HepG2 (cell line): Measurements from ENCODE around the gene CDX1. TPM values are rescaled to one million over a fixed set of nuclear protein-coding genes. Genes with fewer than 3 reads are reported as not detected.

Source experiments
- ATAC-seq: fragments of 200-7000 bp; cut with Tn5 transposase; 3 replicates; pipeline ENCODE4 v1.9.1; 2020; ENCODE audit warnings: mild to moderate bottlenecking, moderate library complexity
- BruUV-seq: library from RNA; stranded (reverse); fragments of 400-500 nt; replicated peaks from 2 replicates; lab custom pipeline; 2021; lab: Mats Ljungman, UMichigan
- CTCF ChIA-PET: fragments of 300-600 bp; formaldehyde crosslinking; extraction: SDS; loops from one replicate; lab custom pipeline; 2021; ENCODE audit warnings: low total read pairs, inconsistent platforms, low intra/inter-chr PET ratio; lab: Yijun Ruan, JAX
- POLR2A ChIA-PET: fragments of 350-600 bp; sonication (Branson Sonifier 250); formaldehyde crosslinking; loops from one replicate; lab custom pipeline; 2020; ENCODE audit warnings: antibody characterized with exemption, inconsistent platforms; lab: Yijun Ruan, JAX
- DNase-seq: peaks from one replicate; pipeline ENCODE4 v3.0.0-alpha.2; 2015; ENCODE audit warnings: low spot score
- FAIRE-seq: peaks from 3 replicates; lab custom pipeline; 2011; peaks lifted over from hg19 to GRCh38; lab: Jason Lieb, UNC
- H2AFZ ChIP-seq: one replicate; pipeline ENCODE4 v1.6.1; 2011; ENCODE audit warnings: low read length, inconsistent platforms
- H3K27ac ChIP-seq: fragments of 300-600 bp; 3 replicates; pipeline ENCODE4 v1.8.0; 2011; ENCODE audit warnings: mixed run types, mild to moderate bottlenecking, mixed read lengths, low read length, inconsistent platforms; ENCODE audit not compliant: insufficient read depth; ENCODE audit errors: extremely low read length
- H3K27me3 ChIP-seq, 2 experiments: fragments of 200-600 bp in 1 of 2; 2 replicates in 1 of 2; 3 replicates in 1 of 2; pipeline versions ENCODE4 v1.6.0 to v1.8.0; 2011; ENCODE audit warnings: low read length in 2 of 2, mild to moderate bottlenecking in 2 of 2, moderate library complexity in 2 of 2, inconsistent platforms in 1 of 2; ENCODE audit not compliant: insufficient read depth in 2 of 2, control insufficient read depth in 1 of 2
- H3K36me3 ChIP-seq, 2 experiments: fragments of 200-600 bp in 1 of 2; replicated peaks in 1 of 2; 2 replicates in 1 of 2; 3 replicates in 1 of 2; pipeline versions ENCODE4 v1.5.1 to v1.8.0; 2011; ENCODE audit warnings: low read length in 2 of 2, inconsistent platforms in 1 of 2; ENCODE audit not compliant: insufficient read depth in 2 of 2, control insufficient read depth in 1 of 2
- H3K4me1 ChIP-seq: 2 replicates; pipeline ENCODE4 v1.5.1; 2012; ENCODE audit warnings: low read length, inconsistent platforms; ENCODE audit not compliant: insufficient read depth
- H3K4me2 ChIP-seq: 2 replicates; pipeline ENCODE4 v1.6.0; 2011; ENCODE audit warnings: low read depth, low read length, inconsistent platforms
- H3K4me3 ChIP-seq, 3 experiments: fragments of 200-600 bp in 1 of 3; sonication (generic), shearing (Covaris generic) in 1 of 3; replicated peaks in 1 of 3; 2 replicates each; pipeline ENCODE4 v1.5.1; 2011 to 2016; ENCODE audit warnings: low read length in 3 of 3, inconsistent platforms in 2 of 3, low read depth in 2 of 3, mild to moderate bottlenecking in 2 of 3, control low read depth in 1 of 3, mixed read lengths in 1 of 3; ENCODE audit not compliant: insufficient read depth in 1 of 3
- H3K79me2 ChIP-seq: one replicate; pipeline ENCODE4 v1.6.1; 2011; ENCODE audit warnings: low read length, inconsistent platforms; ENCODE audit not compliant: insufficient read depth
- H3K9ac ChIP-seq: 2 replicates; pipeline ENCODE4 v1.6.0; 2011; ENCODE audit warnings: mild to moderate bottlenecking, low read depth, low read length, inconsistent platforms; ENCODE audit not compliant: insufficient read depth
- H3K9me3 ChIP-seq: 2 replicates; pipeline ENCODE4 v1.5.1; 2012; ENCODE audit warnings: mild to moderate bottlenecking, low read length
- H4K20me1 ChIP-seq: 2 replicates; pipeline ENCODE4 v1.6.0; 2011; ENCODE audit warnings: inconsistent platforms, mild to moderate bottlenecking, low read length, moderate library complexity; ENCODE audit not compliant: insufficient read depth
- BHLHE40 ChIP-seq: IDR thresholded peaks from 2 replicates; pipeline ENCODE4 v1.6.1; 2011; ENCODE audit warnings: low read length, improper control_type of control experiment
- FLYWCH1 ChIP-seq: sonication (generic); formaldehyde crosslinking; IDR thresholded peaks from 2 replicates; pipeline ENCODE4 v1.8.1; 2023; ENCODE audit warnings: mild to moderate bottlenecking, missing genetic modification reagents
- GATAD2A ChIP-seq: IDR thresholded peaks from 2 replicates; pipeline ENCODE4 v1.6.1; 2016
- HNRNPL ChIP-seq: fragments of 200-400 bp; formaldehyde crosslinking; IDR thresholded peaks from 2 replicates; pipeline ENCODE4 v1.6.1; 2017; ENCODE audit warnings: mild to moderate bottlenecking, low read depth, low read length
- SKI ChIP-seq: fragments of 450-650 bp; IDR thresholded peaks from one replicate; pipeline ENCODE4 v1.6.1; 2018; ENCODE audit warnings: mild to moderate bottlenecking; ENCODE audit not compliant: partially characterized antibody
- ZFP36 ChIP-seq: fragments of 150-350 bp; IDR thresholded peaks from 2 replicates; pipeline ENCODE4 v1.6.1; 2018; ENCODE audit warnings: borderline replicate concordance, low read length, low read depth; ENCODE audit not compliant: partially characterized antibody
- WGBS: methylation state at CpG from one replicate; pipeline ENCODE4 v1.1.6; 2017; ENCODE audit warnings: low lambda C conversion rate; 5-methylcytosine and 5-hydroxymethylcytosine counted together
- in situ Hi-C: cut with HindIII; loops from 2 replicates; pipeline ENCODE4 v1.10.0; 2017; ENCODE audit warnings: low pct_unique_long_range_greater_than_20kb; ENCODE audit not compliant: extremely low pct_ligation_motif_present
- intact Hi-C: fragments of 100-400 bp; cut with micrococcal nuclease; formaldehyde crosslinking; loops from one replicate; pipeline ENCODE4 v1.10.0; 2022; ENCODE audit not compliant: unreplicated experiment
- polyA plus RNA-seq, 8 experiments: library from polyadenylated mRNA; depleted of rRNA in 3 of 8; stranded (reverse) in 7 of 8; unstranded in 1 of 8; fragments of >200 nt; fragmentation: Illumina TruSeq in 4 of 8; extraction: Trizol in 4 of 8; gene quantifications; 2 replicates each; pipeline versions ENCODE4 v1.2.1 to v1.2.3, GENCODE V29; 2011 to 2016; ENCODE audit warnings: low read depth in 4 of 8, missing spikeins in 1 of 8, mixed read lengths in 1 of 8; ENCODE audit not compliant: insufficient read depth in 1 of 8
- total RNA-seq, 5 experiments: library from RNA; depleted of rRNA; stranded (reverse); fragments of >200 nt; fragmentation: Illumina TruSeq; extraction: Trizol; gene quantifications; 2 replicates each; pipeline ENCODE4 v1.2.3, GENCODE V29; 2016; ENCODE audit warnings: low read depth in 1 of 5
- TF ChIP-seq, protein P1 (sequence below): sonication (generic); formaldehyde crosslinking; IDR thresholded peaks from 2 replicates; pipeline ENCODE4 v1.9.0; 2022; ENCODE audit warnings: low read depth, missing genetic modification reagents
- TF ChIP-seq, protein P2 (sequence below): sonication (generic); formaldehyde crosslinking; IDR thresholded peaks from 2 replicates; pipeline ENCODE4 v1.9.0; 2021; ENCODE audit warnings: mild to moderate bottlenecking, missing genetic modification reagents
- TF ChIP-seq, protein P3 (sequence below), 2 experiments: fragments of 450-650 bp in 1 of 2; sonication (generic) in 1 of 2; formaldehyde crosslinking; IDR thresholded peaks; 2 replicates each; pipeline versions ENCODE4 v1.5.0 to v1.8.0; 2020 to 2022; ENCODE audit warnings: mild to moderate bottlenecking in 1 of 2, missing genetic modification reagents in 1 of 2

CDX1 gene
- total and polyA plus RNA-seq, 2 of the 13 experiments (the other 11 are each of a cell fraction or from before 2014, with no cell fraction given) = not detected

DNA sequence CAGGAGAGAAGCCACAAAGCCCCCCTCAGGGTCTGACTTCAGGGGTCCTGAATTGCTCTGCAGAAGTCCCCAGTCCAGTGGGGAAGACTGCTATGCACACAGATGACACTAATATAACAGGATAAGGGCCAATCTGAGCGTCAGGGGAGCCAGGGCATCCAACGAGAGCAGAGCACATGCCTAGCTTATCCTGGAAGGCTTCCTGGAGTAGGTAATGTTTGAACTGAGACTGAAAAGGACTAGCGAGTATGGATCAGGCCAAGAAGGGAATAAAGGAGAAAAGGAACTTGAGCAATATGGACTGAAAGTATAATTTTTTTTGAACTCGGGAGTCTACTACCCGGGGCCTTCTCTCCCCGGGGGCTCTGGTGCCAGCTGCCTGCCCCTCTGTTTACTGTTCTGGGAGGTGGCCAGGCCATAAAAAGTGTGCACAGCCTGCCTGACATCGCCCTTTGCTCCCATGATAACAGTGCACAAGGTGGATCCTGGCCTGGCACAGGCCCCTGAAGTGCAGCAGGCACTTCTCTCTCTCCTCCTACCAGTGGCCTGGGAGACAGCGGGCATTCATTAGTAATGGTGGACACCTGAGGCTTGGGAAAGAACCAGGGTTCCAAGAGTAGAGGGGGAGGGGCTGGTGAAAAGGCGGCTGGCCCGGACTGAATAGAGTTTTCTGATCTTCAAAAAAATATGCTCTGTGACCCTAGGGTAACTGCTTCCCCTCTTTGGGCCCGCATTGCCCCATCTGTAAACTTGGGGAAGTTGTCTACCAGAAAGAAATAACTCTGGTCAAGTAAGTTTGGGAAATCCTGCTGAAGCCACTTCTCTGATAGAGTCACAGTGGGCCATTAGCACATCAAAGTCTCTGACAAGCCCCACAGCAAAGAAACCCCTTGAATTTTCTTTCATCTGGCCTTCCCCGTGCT is 18.7 kb downstream of the CDX1 start:
- no peak overlapping the region for H3K27ac ChIP-seq
- ChIA-PET POLR2A (no interaction called here), CTCF (interaction anchor here (1.2 kb wide), 1 partner anchor 56 kb away, joined by 4 read pairs; no protein-coding TSS in a partner anchor)
- peaks cover 4 to 5% of the 10 kb centered on the region in 2 experiments; a peak in 3 of 5 replicates for H3K27me3 ChIP-seq
- no peaks in the 10 kb centered on the region for H3K9me3 ChIP-seq
- no TSS peak for BruUV-seq
- H3K4me3 ChIP-seq = peak overlapping the region in 1 of 3 experiments; percentile 10; a peak in 1 of 6 replicates
- DNase-seq (peak; percentile 28), ATAC-seq (peak; percentile 69), FAIRE-seq (no peak)
- in situ Hi-C loops (no loop called here), intact Hi-C loops (no loop called here)
- H3K79me2 ChIP-seq = no peaks in the 10 kb centered on the region
- peak overlapping the region; percentile 52 for H3K4me2 ChIP-seq
- 1% methylated on average over 12 of the region's 12 CpGs for WGBS
- no peak overlapping the region for H3K9ac ChIP-seq
- no peak overlapping the region for H2AFZ ChIP-seq
- H3K4me1 ChIP-seq = peaks cover 37% of the 10 kb centered on the region
- no peaks in the 10 kb centered on the region for H3K36me3 ChIP-seq
- H4K20me1 ChIP-seq = no peaks in the 10 kb centered on the region
- TF ChIP-seq BHLHE40 (no peak), HNRNPL (peak; percentile 90), SKI (no peak), GATAD2A (0 out of 2 replicates have a peak, but pooled peaks have one; percentile 18), ZFP36 (peak; percentile 64), FLYWCH1 (CRISPR knock-in tag) (no peak)
- TF ChIP-seq, protein P1, sequence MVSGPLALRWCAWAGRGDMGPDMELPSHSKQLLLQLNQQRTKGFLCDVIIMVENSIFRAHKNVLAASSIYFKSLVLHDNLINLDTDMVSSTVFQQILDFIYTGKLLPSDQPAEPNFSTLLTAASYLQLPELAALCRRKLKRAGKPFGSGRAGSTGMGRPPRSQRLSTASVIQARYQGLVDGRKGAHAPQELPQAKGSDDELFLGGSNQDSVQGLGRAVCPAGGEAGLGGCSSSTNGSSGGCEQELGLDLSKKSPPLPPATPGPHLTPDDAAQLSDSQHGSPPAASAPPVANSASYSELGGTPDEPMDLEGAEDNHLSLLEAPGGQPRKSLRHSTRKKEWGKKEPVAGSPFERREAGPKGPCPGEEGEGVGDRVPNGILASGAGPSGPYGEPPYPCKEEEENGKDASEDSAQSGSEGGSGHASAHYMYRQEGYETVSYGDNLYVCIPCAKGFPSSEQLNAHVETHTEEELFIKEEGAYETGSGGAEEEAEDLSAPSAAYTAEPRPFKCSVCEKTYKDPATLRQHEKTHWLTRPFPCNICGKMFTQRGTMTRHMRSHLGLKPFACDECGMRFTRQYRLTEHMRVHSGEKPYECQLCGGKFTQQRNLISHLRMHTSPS (CRISPR knock-in tag) = peak; percentile 90
- TF ChIP-seq, protein P2, sequence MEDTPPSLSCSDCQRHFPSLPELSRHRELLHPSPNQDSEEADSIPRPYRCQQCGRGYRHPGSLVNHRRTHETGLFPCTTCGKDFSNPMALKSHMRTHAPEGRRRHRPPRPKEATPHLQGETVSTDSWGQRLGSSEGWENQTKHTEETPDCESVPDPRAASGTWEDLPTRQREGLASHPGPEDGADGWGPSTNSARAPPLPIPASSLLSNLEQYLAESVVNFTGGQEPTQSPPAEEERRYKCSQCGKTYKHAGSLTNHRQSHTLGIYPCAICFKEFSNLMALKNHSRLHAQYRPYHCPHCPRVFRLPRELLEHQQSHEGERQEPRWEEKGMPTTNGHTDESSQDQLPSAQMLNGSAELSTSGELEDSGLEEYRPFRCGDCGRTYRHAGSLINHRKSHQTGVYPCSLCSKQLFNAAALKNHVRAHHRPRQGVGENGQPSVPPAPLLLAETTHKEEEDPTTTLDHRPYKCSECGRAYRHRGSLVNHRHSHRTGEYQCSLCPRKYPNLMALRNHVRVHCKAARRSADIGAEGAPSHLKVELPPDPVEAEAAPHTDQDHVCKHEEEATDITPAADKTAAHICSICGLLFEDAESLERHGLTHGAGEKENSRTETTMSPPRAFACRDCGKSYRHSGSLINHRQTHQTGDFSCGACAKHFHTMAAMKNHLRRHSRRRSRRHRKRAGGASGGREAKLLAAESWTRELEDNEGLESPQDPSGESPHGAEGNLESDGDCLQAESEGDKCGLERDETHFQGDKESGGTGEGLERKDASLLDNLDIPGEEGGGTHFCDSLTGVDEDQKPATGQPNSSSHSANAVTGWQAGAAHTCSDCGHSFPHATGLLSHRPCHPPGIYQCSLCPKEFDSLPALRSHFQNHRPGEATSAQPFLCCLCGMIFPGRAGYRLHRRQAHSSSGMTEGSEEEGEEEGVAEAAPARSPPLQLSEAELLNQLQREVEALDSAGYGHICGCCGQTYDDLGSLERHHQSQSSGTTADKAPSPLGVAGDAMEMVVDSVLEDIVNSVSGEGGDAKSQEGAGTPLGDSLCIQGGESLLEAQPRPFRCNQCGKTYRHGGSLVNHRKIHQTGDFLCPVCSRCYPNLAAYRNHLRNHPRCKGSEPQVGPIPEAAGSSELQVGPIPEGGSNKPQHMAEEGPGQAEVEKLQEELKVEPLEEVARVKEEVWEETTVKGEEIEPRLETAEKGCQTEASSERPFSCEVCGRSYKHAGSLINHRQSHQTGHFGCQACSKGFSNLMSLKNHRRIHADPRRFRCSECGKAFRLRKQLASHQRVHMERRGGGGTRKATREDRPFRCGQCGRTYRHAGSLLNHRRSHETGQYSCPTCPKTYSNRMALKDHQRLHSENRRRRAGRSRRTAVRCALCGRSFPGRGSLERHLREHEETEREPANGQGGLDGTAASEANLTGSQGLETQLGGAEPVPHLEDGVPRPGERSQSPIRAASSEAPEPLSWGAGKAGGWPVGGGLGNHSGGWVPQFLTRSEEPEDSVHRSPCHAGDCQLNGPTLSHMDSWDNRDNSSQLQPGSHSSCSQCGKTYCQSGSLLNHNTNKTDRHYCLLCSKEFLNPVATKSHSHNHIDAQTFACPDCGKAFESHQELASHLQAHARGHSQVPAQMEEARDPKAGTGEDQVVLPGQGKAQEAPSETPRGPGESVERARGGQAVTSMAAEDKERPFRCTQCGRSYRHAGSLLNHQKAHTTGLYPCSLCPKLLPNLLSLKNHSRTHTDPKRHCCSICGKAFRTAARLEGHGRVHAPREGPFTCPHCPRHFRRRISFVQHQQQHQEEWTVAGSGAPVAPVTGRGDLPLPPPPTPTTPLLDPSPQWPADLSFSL (CRISPR knock-in tag) = no peak
- TF ChIP-seq, protein P3, sequence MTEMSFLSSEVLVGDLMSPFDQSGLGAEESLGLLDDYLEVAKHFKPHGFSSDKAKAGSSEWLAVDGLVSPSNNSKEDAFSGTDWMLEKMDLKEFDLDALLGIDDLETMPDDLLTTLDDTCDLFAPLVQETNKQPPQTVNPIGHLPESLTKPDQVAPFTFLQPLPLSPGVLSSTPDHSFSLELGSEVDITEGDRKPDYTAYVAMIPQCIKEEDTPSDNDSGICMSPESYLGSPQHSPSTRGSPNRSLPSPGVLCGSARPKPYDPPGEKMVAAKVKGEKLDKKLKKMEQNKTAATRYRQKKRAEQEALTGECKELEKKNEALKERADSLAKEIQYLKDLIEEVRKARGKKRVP (CRISPR knock-in tag; IDR thresholded peaks at IDR 0.05) = no peak
